ENCODE results near the gene RNF14. TPM values are rescaled to one million over a fixed set of nuclear protein-coding genes. Genes with fewer than 3 reads are reported as not detected.
"Not testable (repeated sequence)": the region's sequence is repeated elsewhere in the genome, so short reads cannot be mapped to it uniquely, and the experiment has no call there.

Gene RNF14
- 29.4 TPM for polyA plus RNA-seq

- Mint-ChIP-seq H3K4me3 (peak within 1 kb of the TSS; percentile 93 to 97 (median 97)), H3K4me1 (peaks cover 27 to 38% (median 36%) of the 10 kb centered on the region in 3 donors), H3K27ac (peak within 1 kb of the TSS; percentile 97 to 98 (median 98)), H3K36me3 (peaks cover 2% of the 10 kb centered on the region), H3K9me3 (no peaks in the 10 kb centered on the region), H3K27me3 (no peaks in the 10 kb centered on the region)
These were observed at the start of gene RNF14 for GRCh38 chr5:141968914-141969608. Gene RNF14, plus strand, starts transcription at chr5:141969105. Its CDS starts 4,484 bp downstream, at chr5:141973589.

DNA sequence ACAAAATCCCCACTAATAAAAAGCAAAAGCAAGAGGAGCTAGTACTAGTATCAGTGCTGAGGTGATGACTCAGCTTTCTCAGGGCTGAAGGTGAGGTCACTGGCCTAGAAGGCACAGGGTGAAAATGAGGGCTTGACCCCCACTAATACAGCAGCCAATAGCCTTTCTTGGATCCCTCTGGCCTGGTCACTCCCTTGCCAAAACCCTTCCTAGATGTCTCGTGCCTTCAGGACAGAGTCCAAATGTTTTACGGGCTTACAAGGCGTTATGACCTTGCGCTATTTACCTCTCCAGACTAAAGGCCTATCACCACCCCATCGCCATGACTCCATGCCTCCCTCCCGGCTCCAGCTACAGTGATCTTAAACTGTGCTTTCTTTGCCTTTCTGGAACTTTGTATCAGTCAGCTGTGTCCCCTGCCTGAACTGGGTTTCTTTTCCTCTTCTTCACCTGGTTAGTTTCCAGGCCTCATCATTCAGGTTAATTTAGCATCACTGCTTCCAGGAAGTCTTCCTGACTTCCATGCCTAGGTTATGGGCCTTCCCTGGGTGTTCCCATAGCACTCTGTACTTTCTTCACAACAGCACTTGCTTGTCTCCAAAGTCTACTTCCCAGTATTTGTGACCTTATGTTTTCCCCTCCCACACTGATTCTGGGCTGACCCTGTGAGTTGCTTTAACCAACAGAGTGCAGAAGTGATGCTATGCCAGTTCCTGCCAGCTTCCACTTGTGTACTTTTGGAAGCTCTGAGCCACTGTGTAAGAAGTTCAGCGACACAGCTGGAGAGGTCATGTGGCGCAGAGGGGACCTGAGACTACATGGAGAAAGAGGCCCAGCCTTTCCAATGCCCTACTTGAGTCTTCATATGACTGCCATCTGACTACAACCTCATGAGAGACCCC, 49.4 kb upstream of the RNF14 start:
- peaks cover 28 to 45% (median 32%) of the 10 kb centered on the region in 3 donors for H3K4me1 Mint-ChIP-seq
- peaks cover 1% of the 10 kb centered on the region for H3K36me3 Mint-ChIP-seq
- H3K9me3 Mint-ChIP-seq, result no peaks in the 10 kb centered on the region
- H3K4me3 Mint-ChIP-seq, result peak overlapping the region in 1 of 4 donors; percentile 83
- peaks cover 1% of the 10 kb centered on the region for H3K27me3 Mint-ChIP-seq
- peak overlapping the region in 1 of 3 donors; percentile 36 for H3K27ac Mint-ChIP-seq

DNA sequence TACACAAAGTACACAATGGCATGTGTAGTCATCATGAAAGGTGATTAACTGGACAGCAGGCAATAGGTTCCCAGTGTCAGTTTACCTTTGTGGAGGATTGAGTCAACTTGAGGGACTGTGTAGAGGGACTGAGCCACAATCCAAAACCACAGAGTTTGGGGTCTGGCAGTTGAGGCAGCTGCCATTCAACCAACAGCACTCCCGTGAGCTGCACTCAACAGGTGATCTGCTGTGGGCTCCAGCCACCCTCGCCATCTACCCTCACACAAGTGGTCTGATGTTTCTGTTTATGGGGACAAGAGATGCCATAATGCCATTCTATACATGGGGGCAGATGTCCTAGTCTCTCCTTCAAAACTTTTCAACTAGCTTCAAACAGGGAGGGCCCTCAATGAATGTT, 48.1 kb upstream of the RNF14 start:
- peaks cover 29 to 39% (median 32%) of the 10 kb centered on the region in 3 donors for H3K4me1 Mint-ChIP-seq
- peaks cover 1% of the 10 kb centered on the region for H3K27me3 Mint-ChIP-seq
- H3K4me3 Mint-ChIP-seq, result peak overlapping the region in 1 of 4 donors; percentile 83
- peaks cover 1% of the 10 kb centered on the region for H3K36me3 Mint-ChIP-seq
- no peaks in the 10 kb centered on the region for H3K9me3 Mint-ChIP-seq
- peak overlapping the region in 1 of 3 donors; percentile 81 for H3K27ac Mint-ChIP-seq

DNA sequence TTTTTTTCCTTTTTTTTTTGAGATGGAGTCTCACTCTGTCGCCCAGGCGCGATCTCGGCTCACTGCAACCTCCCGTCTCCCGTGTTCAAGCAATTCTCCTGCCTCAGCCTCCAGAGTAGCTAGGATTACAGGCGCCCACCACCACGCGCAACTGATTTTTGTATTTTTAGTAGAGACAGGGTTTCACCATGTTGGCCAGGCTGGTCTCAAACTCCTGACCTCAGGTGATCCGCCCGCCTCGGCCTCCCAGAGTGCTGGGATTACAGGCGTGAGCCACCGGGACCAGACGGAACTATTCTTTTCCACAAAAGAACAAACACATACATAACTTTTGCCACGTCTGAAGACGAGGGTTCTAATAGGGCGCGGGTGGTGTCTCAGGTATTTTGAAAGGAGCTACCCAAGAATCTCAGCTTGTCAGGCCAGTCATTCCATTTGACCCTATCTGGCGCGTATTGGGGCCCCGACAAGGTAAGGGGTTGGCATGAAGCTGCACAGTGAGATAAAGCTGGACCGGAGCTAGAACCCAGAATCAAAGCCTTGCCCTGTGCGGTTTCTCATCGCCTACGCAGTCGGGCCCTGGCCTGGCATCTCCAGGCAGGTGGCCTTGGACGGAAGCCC, 46.0 kb upstream of the RNF14 start:
- H3K4me1 Mint-ChIP-seq, result peaks cover 20 to 22% (median 21%) of the 10 kb centered on the region in 3 donors
- peak overlapping the region; percentile 94 to 99 (median 95) for H3K27ac Mint-ChIP-seq
- H3K27me3 Mint-ChIP-seq, H3K36me3 Mint-ChIP-seq, H3K9me3 Mint-ChIP-seq: not testable (repeated sequence)
- peak overlapping the region; percentile 90 to 98 (median 92) for H3K4me3 Mint-ChIP-seq

GRCh38 chr5:141923448-141924313, 45.2 kb upstream of the RNF14 start, which contains the start of gene DELE1:
Gene DELE1, plus strand, starts transcription at chr5:141923871. Its CDS starts 71 bp downstream, at chr5:141923942.
- Mint-ChIP-seq H3K27me3 (no peaks in the 10 kb centered on the region), H3K36me3 (peaks cover 6% of the 10 kb centered on the region), H3K27ac (peak within 1 kb of the TSS; percentile 94 to 99 (median 95)), H3K4me1 (peaks cover 19 to 22% (median 20%) of the 10 kb centered on the region in 3 donors), H3K4me3 (peak within 1 kb of the TSS; percentile 90 to 98 (median 92)), H3K9me3 (no peaks in the 10 kb centered on the region)

- Mint-ChIP-seq H3K9me3 (no peaks in the 10 kb centered on the region), H3K36me3 (peaks cover 6% of the 10 kb centered on the region), H3K27ac (no peak overlapping the region), H3K27me3 (no peaks in the 10 kb centered on the region), H3K4me3 (peak overlapping the region in 1 of 4 donors; percentile 62), H3K4me1 (peaks cover 14 to 22% (median 20%) of the 10 kb centered on the region in 3 donors)
These were observed 42.5 kb upstream of the RNF14 start for GRCh38 chr5:141926434-141926833.

GRCh38 chr5:141928051-141928450, 40.9 kb upstream of the RNF14 start:
- Mint-ChIP-seq H3K36me3 (peaks cover 10% of the 10 kb centered on the region), H3K27ac (no peak overlapping the region), H3K27me3 (no peaks in the 10 kb centered on the region), H3K4me3 (peak overlapping the region in 1 of 4 donors; percentile 45), H3K9me3 (no peaks in the 10 kb centered on the region), H3K4me1 (peaks cover 14 to 20% (median 19%) of the 10 kb centered on the region in 3 donors)

DNA sequence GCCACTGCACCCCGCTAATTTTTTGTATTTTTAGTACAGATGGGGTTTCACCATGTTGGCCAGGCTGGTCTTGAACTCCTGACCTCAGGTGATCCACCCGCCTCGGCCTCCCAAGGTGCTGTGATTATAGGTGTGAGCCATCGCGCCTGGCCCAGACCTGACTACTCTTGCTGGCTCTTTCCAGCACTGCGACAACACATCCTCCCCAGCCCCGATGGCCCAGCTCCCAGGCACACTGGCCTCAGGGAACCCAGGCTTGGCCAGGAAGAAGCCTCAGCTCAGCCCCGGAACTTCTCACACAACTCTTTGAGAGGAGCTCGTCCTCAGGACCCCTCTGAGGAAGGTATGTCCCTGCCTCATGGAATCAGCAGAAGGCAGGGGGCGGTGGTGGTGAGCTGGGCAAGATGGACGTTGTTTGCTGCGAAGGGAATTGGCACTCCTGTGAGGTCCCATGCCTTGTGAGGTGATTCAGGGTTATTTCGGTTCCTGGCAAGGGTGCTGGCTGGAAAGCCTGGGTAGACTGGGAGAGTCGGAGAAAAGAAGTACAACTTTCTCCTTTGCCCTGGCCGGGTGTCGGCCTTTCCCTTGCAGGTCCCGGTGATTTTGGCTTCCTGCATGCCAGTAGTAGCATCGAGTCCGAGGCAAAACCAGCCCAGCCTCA, 39.4 kb upstream of the RNF14 start:
- Mint-ChIP-seq H3K27me3 (no peaks in the 10 kb centered on the region), H3K4me3 (no peak overlapping the region), H3K9me3 (no peaks in the 10 kb centered on the region), H3K4me1 (peaks cover 5 to 13% (median 12%) of the 10 kb centered on the region in 3 donors), H3K27ac (peak overlapping the region in 1 of 3 donors; percentile 74), H3K36me3 (peaks cover 10% of the 10 kb centered on the region)

- Mint-ChIP-seq H3K27me3 (no peaks in the 10 kb centered on the region), H3K4me3 (peak overlapping the region in 1 of 4 donors; percentile 56), H3K4me1 (peaks cover 4 to 8% (median 7%) of the 10 kb centered on the region in 3 donors), H3K9me3 (no peaks in the 10 kb centered on the region), H3K36me3 (peaks cover 9% of the 10 kb centered on the region), H3K27ac (no peak overlapping the region)
These were observed 37.2 kb upstream of the RNF14 start for GRCh38 chr5:141931694-141932093.

DNA sequence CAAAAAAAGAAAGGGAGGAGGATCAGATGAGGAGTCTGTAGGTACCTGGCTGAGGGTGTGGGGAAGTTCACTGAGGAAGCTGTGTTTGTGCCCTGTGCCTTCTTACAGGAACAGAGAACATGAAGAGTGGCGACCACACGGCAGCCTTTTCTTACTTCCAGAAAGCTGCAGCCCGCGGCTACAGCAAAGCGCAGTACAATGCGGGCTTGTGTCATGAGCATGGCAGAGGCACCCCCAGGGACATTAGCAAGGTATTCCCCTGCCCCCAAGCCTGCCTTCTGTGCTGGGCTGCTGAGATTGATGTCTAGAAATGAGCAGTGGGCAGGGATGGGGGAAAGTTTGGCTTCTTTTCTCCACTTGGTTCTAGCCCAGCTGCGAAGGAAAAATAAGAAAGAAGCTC, 35.8 kb upstream of the RNF14 start:
- Mint-ChIP-seq H3K9me3 (no peaks in the 10 kb centered on the region), H3K4me1 (peaks cover 0 to 4% (median 4%) of the 10 kb centered on the region in 3 donors), H3K4me3 (no peak overlapping the region), H3K27ac (no peak overlapping the region), H3K36me3 (peaks cover 8% of the 10 kb centered on the region), H3K27me3 (no peaks in the 10 kb centered on the region)

DNA sequence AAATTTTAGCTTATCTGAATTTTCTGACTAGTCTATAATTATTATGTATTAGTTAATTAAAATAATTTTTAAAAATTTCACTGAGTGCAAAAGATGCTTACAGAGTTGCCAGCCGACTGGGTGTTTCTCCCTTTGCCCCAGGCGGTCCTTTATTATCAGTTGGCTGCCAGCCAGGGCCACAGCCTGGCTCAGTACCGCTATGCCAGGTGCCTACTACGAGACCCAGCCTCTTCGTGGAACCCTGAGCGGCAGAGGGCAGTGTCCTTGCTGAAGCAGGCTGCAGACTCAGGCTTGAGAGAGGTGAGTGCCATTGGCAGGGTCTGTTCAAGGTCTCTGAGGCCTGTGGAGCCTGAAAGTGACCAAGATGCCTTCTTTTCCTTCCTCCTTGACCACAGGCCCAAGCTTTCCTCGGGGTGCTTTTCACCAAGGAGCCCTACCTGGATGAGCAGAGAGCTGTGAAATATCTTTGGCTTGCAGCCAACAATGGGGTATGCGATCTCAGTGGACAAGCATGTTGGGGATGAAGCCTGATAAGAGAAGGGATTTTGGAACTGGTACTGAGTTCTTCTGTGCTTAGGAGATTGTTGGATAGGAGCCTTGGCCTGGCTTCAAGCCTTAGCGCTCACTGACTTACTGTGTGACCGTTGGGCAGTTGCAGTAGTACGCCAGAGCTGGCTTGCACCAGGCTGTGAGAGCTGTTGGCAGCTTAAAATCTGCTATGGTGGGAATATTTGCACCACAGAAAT, 34.6 kb upstream of the RNF14 start:
- no peaks in the 10 kb centered on the region for H3K9me3 Mint-ChIP-seq
- peaks cover 8% of the 10 kb centered on the region for H3K36me3 Mint-ChIP-seq
- no peak overlapping the region for H3K4me3 Mint-ChIP-seq
- no peak overlapping the region for H3K27ac Mint-ChIP-seq
- H3K4me1 Mint-ChIP-seq, result peaks cover 0 to 4% (median 4%) of the 10 kb centered on the region in 3 donors
- H3K27me3 Mint-ChIP-seq, result no peaks in the 10 kb centered on the region

- Mint-ChIP-seq H3K27me3 (no peaks in the 10 kb centered on the region), H3K27ac (no peak overlapping the region), H3K4me3 (no peak overlapping the region), H3K4me1 (peaks cover 0 to 4% (median 4%) of the 10 kb centered on the region in 3 donors), H3K9me3 (no peaks in the 10 kb centered on the region), H3K36me3 (peaks cover 8% of the 10 kb centered on the region)
These were observed 33.4 kb upstream of the RNF14 start for GRCh38 chr5:141935538-141935937.

- Mint-ChIP-seq H3K27me3 (no peaks in the 10 kb centered on the region), H3K36me3 (no peaks in the 10 kb centered on the region), H3K4me1 (peaks cover 0 to 3% (median 0%) of the 10 kb centered on the region in 3 donors), H3K4me3 (no peak overlapping the region), H3K9me3 (no peaks in the 10 kb centered on the region), H3K27ac (no peak overlapping the region)
These were observed 28.1 kb upstream of the RNF14 start for GRCh38 chr5:141940695-141941271.

Measured in IgD-negative memory B cell (primary cell).